Endometrium (tissue), 2 donors: ENCODE data around the gene EHF.
"Not testable (repeated sequence)": the region's sequence is repeated elsewhere in the genome, so short reads cannot be mapped to it uniquely, and the experiment has no call there.

Experiments used
- FAIRE-seq: peaks from 2 replicates; lab custom pipeline; 2012; peaks lifted over from hg19 to GRCh38; lab: Jason Lieb, UNC
- donor health status: control.
- donor health status: control.

The EHF gene

DNA sequence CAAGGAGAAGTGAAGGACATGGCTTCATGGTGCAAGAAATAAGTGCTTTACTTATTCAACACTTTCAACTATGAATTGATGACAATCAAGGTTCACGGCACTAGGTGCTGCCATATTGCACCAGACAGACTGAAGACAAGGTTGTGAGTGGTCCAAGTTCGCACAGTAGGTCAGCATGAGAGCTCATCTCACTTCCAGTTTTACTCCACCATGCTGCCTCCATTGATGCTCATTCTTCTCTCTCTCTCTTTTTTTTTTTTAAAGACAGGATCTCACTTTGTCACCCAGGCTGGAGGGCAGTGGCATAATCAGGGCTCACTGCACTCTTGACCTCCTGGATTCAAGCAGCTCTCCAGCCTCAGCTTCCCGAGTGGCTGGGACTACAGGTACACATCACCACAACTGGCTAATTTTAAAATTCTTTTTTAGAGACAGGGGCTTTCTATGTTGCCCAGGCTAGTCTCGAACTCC, 47.7 kb downstream of the EHF start:
- no peak for FAIRE-seq

DNA sequence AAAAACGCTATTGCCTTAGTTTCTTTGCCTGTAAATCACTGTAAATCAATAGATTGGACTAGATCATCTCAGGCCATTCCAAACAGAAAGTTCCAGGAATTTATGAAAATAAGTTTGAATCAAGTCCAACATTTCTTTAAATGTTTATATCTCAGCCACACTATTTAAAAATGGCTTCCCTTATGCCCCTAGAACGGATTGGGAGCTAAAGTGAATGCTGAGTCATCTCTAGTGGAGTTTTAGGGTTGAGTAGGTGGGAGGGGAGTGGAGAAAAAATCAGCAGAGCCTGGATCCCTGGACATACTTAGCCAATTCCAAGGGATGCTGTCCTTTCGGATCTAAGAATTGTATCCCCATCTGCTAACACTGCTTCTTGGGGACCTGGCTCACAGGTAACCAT, 48.6 kb downstream of the EHF start:
- FAIRE-seq: no peak

DNA sequence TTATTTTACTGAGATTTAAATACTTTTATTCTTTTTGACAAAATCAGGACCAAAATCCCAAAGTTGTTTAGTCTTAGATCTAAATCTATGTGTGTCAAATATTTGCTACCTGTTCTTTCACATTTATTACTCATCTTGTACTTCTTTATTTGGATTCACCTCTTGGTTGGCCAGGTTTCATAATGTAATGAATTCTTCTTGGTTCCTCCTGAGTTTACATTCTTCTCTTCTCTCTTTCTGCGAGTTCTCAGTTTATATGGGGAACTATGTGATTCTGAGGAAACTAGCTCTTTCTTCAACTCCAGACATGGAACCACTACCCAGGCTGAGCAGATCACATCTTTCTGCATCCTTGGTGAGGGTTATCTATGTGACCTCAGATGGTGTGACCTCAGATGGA, 50.2 kb downstream of the EHF start:
- no peak for FAIRE-seq

DNA sequence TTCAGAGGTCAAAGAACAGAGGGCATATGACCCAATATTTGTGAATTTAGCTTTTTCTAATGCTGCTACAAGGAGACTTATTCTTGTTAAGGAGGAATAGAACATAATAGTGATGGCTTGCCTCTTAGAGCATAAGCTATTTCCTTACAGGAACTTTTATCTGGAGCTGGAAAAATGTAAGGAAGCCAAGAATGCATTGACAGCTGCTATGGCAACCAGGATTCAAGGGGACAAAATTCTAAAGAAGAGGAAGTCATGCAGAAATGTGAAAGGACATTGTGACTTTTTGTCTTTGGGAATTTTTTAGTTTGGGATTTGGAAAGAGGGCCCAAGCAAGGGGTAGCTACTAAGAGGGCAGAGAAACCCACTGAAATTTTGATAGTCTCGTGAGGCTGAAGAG, 51.1 kb downstream of the EHF start:
- no peak for FAIRE-seq

DNA sequence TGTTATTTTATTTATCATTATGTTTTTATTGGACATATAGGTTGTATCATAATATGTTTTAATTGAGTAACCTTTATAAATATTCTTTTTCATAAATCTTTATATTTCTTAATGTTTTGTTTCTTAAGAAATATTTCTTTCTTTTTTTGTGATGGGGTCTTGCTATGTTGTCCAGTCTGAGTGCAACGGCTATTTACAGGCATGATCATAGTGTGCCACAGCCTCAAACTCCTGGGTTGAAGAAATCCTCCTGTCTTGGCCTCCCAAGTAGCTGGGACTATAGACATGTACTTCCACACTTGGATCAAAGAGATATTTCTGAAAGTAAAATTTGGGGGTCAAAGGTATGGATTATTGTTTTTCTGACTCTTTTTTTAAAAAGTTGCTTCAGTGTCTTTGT, 53.1 kb downstream of the EHF start:
- FAIRE-seq: no peak

DNA sequence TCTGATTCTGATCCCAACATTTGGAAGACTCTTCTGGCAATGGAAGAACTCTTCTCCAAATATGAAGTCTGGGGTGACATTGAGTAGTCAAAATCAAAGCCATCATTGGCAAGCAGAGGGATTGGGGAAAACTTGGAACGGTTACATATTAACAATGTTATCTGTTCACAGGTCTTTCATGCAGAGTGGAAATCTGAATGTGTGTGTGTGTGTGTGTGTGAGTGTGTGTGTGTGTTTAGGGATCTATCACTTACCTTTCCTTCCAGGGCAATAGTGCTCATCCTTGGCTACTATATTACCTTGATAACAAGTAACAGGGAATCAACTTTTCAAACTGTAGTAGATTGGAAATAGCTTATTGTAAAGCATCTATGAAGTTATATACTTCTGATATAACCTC, 55.3 kb downstream of the EHF start:
- FAIRE-seq: no peak

DNA sequence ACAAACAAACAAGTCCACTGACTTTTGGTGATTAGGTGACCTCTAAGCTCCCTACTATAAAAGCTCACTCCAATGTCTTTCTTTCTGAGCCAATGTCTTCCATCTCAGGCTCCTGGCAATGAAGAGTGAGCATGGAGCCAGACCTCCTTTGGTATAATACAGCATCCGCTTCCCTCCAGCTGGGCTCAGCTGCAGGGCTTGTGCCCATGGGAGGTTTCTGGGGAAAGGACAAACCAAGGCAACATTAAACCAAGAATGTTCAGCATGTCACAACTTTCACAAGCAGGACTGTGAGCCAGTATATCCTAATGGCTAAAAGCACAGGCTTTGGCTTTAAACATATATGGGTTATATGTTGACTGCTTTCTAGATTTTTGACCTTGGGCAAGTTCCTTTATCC, 58.8 kb downstream of the EHF start:
- FAIRE-seq: no peak

DNA sequence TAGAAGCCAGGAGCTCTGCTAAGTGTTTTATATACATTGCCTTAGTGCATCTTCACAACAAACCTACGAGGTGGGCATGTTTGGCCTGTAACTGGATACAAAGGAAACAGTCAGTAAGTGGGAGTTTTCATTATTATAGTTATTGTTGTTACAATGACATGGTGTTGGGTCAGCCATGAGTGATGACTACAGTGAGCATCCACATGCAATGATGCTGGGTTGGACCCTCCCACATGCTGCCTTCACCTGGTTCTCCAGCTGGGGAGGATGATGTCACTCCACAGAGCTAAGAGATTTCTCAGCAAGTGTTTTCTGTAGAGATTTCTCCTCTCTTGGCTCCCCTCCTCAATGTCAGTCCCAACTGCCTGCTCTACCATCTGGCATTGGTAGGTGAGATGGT, 59.3 kb downstream of the EHF start:
- no peak for FAIRE-seq

DNA sequence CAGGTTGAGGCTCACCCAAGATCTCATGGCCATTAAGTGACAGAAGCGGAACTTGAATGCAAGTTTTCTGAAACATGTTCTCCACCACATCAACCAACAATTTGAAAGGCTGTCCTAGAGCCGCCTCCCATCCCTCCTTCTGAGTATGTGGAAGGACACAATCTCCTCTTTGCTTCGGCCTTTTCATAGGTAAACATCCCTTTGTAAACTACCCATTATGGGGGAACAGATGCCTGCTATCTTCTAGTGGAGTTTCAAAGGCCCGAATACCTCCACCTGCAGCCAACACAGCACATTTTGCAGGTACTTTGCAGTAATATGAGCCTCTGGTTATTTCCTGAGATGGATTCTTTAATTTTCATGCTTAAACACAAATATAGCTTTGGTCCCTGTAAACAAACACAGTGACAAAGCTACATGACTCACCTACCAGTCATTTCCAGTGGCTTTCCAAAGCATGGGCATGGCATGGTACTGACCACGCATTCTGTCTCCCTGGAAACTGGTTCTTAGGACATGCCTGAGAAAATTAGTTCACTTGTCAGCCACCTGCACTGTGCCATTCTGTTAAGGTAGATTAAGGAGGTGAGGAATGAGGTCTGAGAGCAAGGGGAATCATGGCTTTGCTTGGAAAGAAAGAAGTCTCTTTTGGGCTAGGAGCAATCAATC, 60.2 kb downstream of the EHF start:
- no peak for FAIRE-seq

DNA sequence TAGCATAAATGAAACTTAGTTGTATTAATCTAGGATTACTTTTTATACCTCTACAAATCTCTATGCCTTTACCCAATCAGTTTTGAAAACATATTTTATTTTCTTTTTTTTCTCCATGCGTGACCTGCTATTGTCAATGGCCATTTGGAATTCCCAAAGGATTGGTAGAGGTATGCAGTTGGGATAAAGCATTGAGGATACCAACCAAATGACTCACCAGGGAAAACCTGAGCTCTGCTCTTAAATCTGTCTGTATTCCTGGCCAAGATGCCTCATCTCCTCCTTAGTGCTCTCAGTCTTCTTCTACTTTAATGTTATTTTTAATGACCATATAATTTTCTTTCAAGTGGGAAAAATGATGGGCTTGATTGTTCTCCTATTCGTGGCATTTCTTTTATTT, 61.9 kb downstream of the EHF start:
- FAIRE-seq: no peak

DNA sequence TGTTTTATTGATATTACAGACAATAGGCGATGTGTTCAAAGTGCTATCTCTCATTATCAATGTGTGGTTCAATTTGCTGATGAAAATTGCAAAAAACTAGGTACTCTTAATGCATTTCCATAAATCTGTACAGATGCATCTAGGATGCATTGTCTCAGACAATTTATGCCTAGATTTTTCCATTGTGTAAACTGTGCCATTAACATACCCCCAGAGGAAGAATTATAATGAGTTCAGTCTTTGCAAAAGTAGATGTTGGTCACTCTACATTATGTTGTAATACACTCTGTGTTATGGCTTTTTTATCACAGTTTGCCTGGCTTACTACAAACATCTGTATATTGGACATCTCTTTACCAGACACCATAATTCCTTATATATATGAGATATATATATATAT, 62.5 kb downstream of the EHF start:
- no peak for FAIRE-seq

DNA sequence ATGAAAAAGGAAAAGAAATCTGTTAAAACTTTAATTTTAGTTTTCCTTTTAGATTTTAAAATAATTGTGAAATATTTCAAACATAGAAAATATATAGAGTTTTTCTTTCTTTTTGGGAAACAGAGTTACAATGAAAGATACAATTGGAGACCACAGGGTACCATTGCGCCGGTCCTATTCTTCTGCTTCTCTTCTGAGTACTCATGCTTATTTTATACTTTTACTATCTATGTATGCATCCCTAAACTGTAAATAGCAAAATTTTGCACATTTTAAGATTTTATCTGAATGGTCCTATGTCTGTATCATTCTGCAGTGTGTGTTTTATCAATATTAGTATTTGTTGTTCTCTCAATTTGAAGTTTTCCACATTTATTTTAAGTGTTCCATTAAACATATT, 65.0 kb downstream of the EHF start:
- FAIRE-seq: no peak

DNA sequence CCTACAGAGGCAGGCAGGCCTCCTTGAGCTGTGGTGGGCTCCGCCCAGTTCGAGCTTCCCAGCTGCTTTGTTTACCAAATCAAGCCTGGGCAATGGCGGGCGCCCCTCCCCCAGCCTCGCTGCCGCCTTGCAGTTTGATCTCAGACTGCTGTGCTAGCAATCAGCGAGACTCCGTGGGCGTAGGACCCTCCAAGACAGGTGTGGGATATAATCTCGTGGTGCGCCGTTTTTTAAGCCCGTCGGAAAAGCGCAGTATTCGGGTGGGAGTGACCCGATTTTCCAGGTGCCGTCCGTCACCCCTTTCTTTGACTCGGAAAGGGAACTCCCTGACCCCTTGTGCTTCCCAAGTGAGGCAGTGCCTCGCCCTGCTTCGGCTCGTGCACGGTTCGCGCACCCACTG, 71.4 kb downstream of the EHF start:
- not testable (repeated sequence) for FAIRE-seq

DNA sequence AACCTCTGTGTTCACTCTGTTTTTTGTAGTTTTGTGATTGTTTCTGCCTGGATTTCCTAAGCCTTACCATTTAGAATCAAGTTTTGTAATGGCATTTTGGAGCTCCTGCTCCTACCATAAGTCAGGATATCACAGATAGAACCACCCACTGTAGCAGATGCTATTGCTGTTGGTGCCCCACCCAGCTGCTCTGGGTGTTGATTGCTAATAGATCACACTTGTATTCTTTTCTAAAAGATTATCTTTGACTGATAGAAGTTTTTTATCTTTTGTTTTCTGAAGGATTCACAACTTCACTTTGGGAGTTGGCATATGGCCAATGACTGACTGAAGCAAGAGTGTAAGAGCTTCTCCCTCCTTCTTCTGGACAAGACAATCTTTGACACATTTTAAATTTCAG, 76.0 kb downstream of the EHF start:
- FAIRE-seq: no peak

DNA sequence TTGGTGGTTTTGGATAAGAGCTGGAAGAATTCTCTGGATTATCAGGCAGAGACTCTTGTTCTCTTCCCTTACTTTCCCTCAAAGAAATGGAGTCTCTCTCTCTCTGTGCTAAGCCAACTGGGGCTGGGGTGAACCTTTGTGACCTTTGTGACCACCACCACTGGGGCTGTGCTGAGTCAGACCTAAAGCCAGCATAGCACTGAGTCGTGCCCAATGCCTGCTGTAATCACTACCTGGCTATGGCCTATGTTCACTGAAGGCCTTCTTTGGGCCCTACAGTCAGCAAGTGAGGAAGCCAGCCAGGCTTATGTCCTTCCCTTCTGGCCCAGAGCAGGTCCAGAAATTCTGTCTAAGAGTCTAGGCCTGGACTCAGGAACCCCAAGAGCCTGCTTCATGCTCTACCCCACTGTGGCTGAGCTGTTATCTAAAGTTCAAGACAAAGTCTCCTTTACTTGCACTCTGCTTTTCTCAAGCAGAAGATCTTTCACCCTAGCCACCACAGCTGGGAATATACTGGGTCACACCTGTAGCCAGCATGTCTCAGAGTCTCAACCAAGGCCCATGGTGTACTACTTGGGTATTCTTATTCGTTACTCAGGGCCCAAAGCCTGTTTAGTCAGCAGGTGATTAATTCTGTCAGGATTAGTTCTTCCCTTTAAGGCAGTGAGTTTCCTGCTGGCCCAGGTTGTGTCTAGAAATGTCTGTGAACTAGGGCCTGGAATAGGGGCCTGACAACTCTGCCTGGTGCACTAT, 86.0 kb downstream of the EHF start:
- no peak for FAIRE-seq

DNA sequence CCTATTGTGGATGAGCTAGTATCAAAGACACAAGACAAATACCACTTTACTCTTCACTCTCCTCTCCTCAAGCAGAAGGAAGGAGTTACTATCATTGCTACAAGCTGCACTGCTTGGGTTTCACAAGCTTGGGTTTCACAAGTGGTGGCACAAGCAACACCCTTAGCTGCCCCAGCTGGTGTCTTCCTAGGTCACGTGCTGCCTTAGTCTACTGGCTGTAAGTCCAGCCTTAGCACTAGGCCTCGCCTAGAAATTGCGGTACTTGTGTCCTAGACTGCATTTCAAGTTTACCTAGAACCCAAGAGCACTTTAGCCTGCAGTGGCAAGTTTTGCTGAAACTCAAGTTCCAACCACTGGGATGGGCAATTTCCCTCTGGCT, 86.6 kb downstream of the EHF start:
- no peak for FAIRE-seq
